Neural cell (in vitro differentiated cells): Measurements from ENCODE around the gene PDE3A.

Experiments
- CTCF ChIP-seq: fragments of 450-650 bp; IDR thresholded peaks from 2 replicates; pipeline ENCODE4 v1.5.1; 2014; ENCODE audit warnings: antibody characterized with exemption, mild to moderate bottlenecking, moderate library complexity; ENCODE audit not compliant: poor library complexity, severe bottlenecking
- EP300 ChIP-seq: fragments of 450-650 bp; conservative IDR thresholded peaks from 2 replicates; pipeline ENCODE4 v1.6.1; 2014; ENCODE audit warnings: antibody characterized with exemption, mild to moderate bottlenecking, moderate library complexity; ENCODE audit not compliant: poor library complexity, severe bottlenecking
- EZH2 ChIP-seq: fragments of 200-600, 300-800 bp; shearing (Covaris generic), sonication (generic); IDR thresholded peaks from 2 replicates; pipeline ENCODE4 v1.6.1; 2014; ENCODE audit warnings: antibody characterized with exemption, low read length, borderline replicate concordance, mild to moderate bottlenecking; ENCODE audit not compliant: insufficient read depth, poor library complexity, severe bottlenecking
- MXI1 ChIP-seq: fragments of 450-650 bp; conservative IDR thresholded peaks from 2 replicates; pipeline ENCODE4 v1.6.1; 2014; ENCODE audit warnings: antibody characterized with exemption, mild to moderate bottlenecking; ENCODE audit not compliant: poor library complexity, severe bottlenecking
- POLR2AphosphoS5 ChIP-seq: IDR thresholded peaks from 2 replicates; pipeline ENCODE4 v1.6.1; 2012
- RAD21 ChIP-seq: fragments of 450-650 bp; conservative IDR thresholded peaks from 2 replicates; pipeline ENCODE4 v1.6.1; 2014; ENCODE audit warnings: antibody characterized with exemption, mild to moderate bottlenecking, moderate library complexity
- SMC3 ChIP-seq: fragments of 450-650 bp; conservative IDR thresholded peaks from 2 replicates; pipeline ENCODE4 v1.6.1; 2014; ENCODE audit warnings: antibody characterized with exemption, mild to moderate bottlenecking, moderate library complexity; ENCODE audit not compliant: poor library complexity
- TAF1 ChIP-seq: IDR thresholded peaks from 2 replicates; pipeline ENCODE4 v1.6.1; 2012; ENCODE audit warnings: low read depth

- no peak for TF ChIP-seq CTCF
- no peak for TF ChIP-seq EZH2
- no peak for TF ChIP-seq EP300
- no peak for TF ChIP-seq RAD21
- no peak for TF ChIP-seq MXI1
- TF ChIP-seq SMC3: no peak
- TF ChIP-seq POLR2AphosphoS5: no peak
- TF ChIP-seq TAF1: no peak
Observed at GRCh38 chr12:20501958-20502357, 133.6 kb downstream of the PDE3A start.
